Esophagus muscularis mucosa (tissue), 4 donors: ENCODE results near the gene SAMD4A.

Source experiments
- CTCF ChIP-seq, 3 experiments: fragments of 200-600 bp in 2 of 3; fragments of 450-650 bp in 1 of 3; sonication (generic) in 2 of 3; IDR thresholded peaks; one replicate each; pipeline ENCODE4 v1.5.1; 2017 to 2019; ENCODE audit warnings: antibody characterized with exemption in 3 of 3, mild to moderate bottlenecking in 2 of 3, moderate library complexity in 1 of 3
- EP300 ChIP-seq: sonication (generic); formaldehyde crosslinking; IDR thresholded peaks from one replicate; pipeline ENCODE4 v1.6.1; 2017; ENCODE audit warnings: antibody characterized with exemption
- POLR2A ChIP-seq: fragments of 450-650 bp; IDR thresholded peaks from one replicate; pipeline ENCODE4 v1.6.1; 2017; ENCODE audit warnings: antibody characterized with exemption, moderate library complexity, mild to moderate bottlenecking, low read depth

- TF ChIP-seq EP300 (no peak), CTCF (IDR thresholded peaks at IDR 0.05) (no peak), POLR2A (no peak)
Measured at GRCh38 chr14:54759982-54760585, 193.2 kb downstream of the SAMD4A start.
